Non-pigmented ciliary epithelial cell (primary cell): ENCODE measurements around the gene CD86.
"Not testable (repeated sequence)": the region's sequence is repeated elsewhere in the genome, so short reads cannot be mapped to it uniquely, and the experiment has no call there.

Source experiments
- DNase-seq: peaks from one replicate; pipeline ENCODE4 v3.0.0-alpha.2; 2010; ENCODE audit warnings: low read depth

Gene CD86

DNA sequence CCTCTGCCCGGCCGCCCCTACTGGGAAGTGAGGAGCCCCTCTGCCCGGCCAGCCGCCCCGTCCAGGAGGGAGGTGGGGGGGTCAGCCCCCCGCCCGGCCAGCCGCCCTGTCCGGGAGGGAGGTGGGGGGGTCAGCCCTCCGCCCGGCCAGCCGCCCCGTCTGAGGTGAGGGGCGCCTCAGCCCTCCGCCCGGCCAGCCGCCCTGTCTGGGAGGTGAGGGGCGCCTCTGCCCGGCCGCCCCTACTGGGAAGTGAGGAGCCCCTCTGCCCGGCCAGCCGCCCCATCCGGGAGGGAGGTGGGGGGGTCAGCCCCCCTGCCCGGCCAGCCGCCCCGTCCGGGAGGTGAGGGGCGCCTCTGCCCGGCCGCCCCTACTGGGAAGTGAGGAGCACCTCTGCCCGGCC, 109.8 kb downstream of the CD86 start:
- DNase-seq: not testable (repeated sequence)

DNA sequence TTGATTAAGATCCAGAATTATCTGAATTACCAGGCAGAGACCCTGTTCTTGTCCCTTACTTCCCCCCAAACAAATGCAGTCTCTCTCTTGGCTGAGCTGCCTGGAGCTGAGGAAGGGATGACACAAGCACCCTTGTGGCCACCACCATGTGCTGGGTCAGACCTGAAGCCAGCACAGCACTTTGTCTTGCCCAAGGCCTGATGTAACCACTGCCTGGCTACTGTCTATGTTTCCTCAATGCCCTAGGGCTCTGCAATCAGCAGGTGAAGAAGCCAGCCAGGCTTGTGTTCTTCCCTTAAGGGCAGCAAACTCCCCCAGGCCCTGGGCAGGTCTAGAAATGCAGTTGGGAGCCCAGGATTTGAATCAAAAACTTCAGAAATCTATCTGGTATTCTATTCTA, 112.5 kb downstream of the CD86 start:
- DNase-seq: no peak

DNA sequence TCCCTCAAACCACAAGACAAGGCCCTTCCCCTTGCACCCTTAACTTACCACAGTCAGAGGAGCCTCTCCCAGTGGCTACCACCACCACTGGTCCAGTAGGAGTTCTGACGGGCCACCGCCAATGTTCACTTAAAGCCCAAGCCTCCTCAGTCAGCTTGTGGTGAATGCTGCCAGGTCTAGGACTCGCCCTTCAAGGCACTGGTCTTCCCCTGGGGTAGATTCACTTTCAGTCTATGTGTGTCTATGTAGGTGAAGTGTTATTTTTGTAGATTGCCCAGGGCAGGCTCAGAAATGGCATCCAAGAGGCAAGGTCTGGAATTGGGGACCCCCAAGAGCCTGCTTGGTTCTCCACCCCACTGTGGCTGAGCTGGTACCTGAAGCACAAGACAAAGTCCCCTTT, 112.9 kb downstream of the CD86 start:
- no peak for DNase-seq

DNA sequence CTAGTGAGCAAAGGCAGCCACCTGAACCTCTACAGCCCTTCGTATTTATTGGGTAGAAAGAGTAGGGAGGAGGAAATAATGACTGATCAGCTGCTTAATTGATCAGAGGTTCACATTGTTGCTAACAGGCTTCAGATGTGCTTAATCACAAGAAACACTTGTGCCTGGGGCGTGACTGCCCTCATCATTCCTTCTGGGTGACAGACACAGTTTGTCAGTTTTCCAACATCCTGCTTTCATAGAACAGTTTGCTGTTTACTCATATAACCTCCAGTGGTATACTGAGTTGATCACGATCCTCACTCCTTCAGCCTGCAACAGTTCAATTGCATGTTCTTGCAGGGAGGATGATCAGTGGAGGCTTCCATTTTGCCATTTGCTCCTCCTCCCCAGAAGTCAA, 114.7 kb downstream of the CD86 start:
- DNase-seq: no peak
